ENCODE data around the gene SRSF7.

Gene SRSF7

DNA sequence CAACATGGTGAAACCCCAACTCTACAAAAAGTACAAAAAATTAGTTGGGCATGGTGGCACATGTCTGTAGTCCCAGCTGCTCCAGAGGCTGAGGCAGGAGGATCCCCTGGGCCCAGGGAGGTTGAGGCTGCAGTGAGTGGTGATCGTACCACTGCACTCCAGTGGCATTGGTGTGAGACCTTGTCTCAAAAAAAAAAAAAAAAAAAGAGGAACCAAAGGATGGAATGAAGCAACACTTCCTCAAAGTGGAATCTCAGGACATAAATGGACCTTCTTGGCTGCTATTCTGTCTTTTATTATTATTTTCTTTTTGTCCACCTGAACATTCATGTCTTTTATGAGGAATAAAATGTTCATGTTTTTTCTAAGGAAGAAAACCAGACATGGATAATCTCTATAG lies 40.6 kb upstream of the SRSF7 start:
- H3K4me3 ChIP-seq (ENCODE audit: insufficient read depth in 1 of 2, low read depth in 1 of 2, low read length in 2 of 2) = no peak overlapping the region
- H3K14ac ChIP-seq (ENCODE audit: low read length in 2 of 2) = no peak overlapping the region
- H2AFZ ChIP-seq (ENCODE audit: low read depth, low read length) = no peak overlapping the region
- H2BK12ac ChIP-seq (ENCODE audit: low read length in 2 of 2) = no peak overlapping the region
- no peak for DNase-seq
- no peak overlapping the region for H4K91ac ChIP-seq (ENCODE audit: low read length)
- no peak overlapping the region for H3K27ac ChIP-seq (ENCODE audit: low read length, poor library complexity, severe bottlenecking)
- no peaks in the 10 kb centered on the region for H3K79me1 ChIP-seq (replicated peaks; ENCODE audit: low read length, poor library complexity, severe bottlenecking)
- no peaks in the 10 kb centered on the region for H3K9me3 ChIP-seq (ENCODE audit: control insufficient read depth, low read length)
- H3K36me3 ChIP-seq (ENCODE audit: control insufficient read depth in 1 of 2, insufficient read depth in 2 of 2, low read depth in 1 of 2, low read length in 2 of 2) = no peaks in the 10 kb centered on the region
- H3K23ac ChIP-seq (ENCODE audit: low read length in 2 of 2) = no peak overlapping the region
- H4K8ac ChIP-seq (ENCODE audit: low read length) = no peak overlapping the region
- WGBS = 85% methylated on average over 1 of the region's 1 CpG
- no peak overlapping the region for H3K18ac ChIP-seq (ENCODE audit: low read depth in 1 of 2, low read length in 2 of 2)
- no peak overlapping the region for H2AK5ac ChIP-seq (ENCODE audit: low read length, severe bottlenecking)
- H3K27me3 ChIP-seq (ENCODE audit: control insufficient read depth in 1 of 2, insufficient read depth in 1 of 2, low read length in 2 of 2) = no peaks in the 10 kb centered on the region
- no peak overlapping the region for H3K4ac ChIP-seq (ENCODE audit: low read depth in 1 of 2, low read length in 2 of 2)
- no peak overlapping the region for H3K4me2 ChIP-seq (ENCODE audit: low read length, poor library complexity, severe bottlenecking)
- no peak overlapping the region for H2BK5ac ChIP-seq (ENCODE audit: low read depth, low read length, poor library complexity, severe bottlenecking)
- no peak overlapping the region for H3K9ac ChIP-seq (ENCODE audit: low read length)
- H3K4me1 ChIP-seq (ENCODE audit: control insufficient read depth, insufficient read depth, low read depth, low read length) = peaks cover 2% of the 10 kb centered on the region
- H2BK120ac ChIP-seq (ENCODE audit: low read depth, low read length) = no peak overlapping the region
- no peak overlapping the region for H2BK15ac ChIP-seq (ENCODE audit: low read depth, poor library complexity, severe bottlenecking)

DNA sequence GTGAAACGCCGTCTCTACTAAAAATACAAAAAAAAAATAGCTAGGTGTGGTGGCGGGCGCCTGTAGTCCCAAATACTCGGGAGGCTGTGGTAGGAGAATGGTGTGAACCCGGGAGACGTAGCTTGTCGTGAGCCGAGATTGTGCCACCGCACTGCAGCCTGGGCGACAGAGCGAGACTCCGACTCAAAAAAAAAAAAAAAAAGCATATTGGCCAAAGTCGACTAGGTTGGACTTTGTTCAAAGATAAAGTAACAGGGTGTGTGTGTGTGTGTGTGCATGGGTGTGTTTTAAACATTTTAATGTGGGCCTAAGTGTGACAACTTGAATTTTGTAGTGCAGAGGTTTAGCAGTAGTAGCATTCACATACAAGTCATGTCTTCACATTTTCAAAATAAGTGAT lies 38.5 kb upstream of the SRSF7 start:
- peaks cover 2% of the 10 kb centered on the region for H3K4me1 ChIP-seq (ENCODE audit: control insufficient read depth, insufficient read depth, low read depth, low read length)
- no peak overlapping the region for H2BK120ac ChIP-seq (ENCODE audit: low read depth, low read length)
- no peak overlapping the region for H2AK5ac ChIP-seq (ENCODE audit: low read length, severe bottlenecking)
- no peak overlapping the region for H3K23ac ChIP-seq (ENCODE audit: low read length in 2 of 2)
- H3K9me3 ChIP-seq (ENCODE audit: control insufficient read depth, low read length) = no peaks in the 10 kb centered on the region
- H3K27me3 ChIP-seq (ENCODE audit: control insufficient read depth in 1 of 2, insufficient read depth in 1 of 2, low read length in 2 of 2) = no peaks in the 10 kb centered on the region
- no peak overlapping the region for H2AFZ ChIP-seq (ENCODE audit: low read depth, low read length)
- no peak overlapping the region for H2BK5ac ChIP-seq (ENCODE audit: low read depth, low read length, poor library complexity, severe bottlenecking)
- no peak overlapping the region for H3K4me3 ChIP-seq (ENCODE audit: insufficient read depth in 1 of 2, low read depth in 1 of 2, low read length in 2 of 2)
- no peak overlapping the region for H3K18ac ChIP-seq (ENCODE audit: low read depth in 1 of 2, low read length in 2 of 2)
- H2BK12ac ChIP-seq (ENCODE audit: low read length in 2 of 2) = no peak overlapping the region
- no peak overlapping the region for H3K4me2 ChIP-seq (ENCODE audit: low read length, poor library complexity, severe bottlenecking)
- no peak for DNase-seq
- WGBS = 91% methylated on average over 14 of the region's 14 CpGs
- H3K36me3 ChIP-seq (ENCODE audit: control insufficient read depth in 1 of 2, insufficient read depth in 2 of 2, low read depth in 1 of 2, low read length in 2 of 2) = no peaks in the 10 kb centered on the region
- no peak overlapping the region for H3K4ac ChIP-seq (ENCODE audit: low read depth in 1 of 2, low read length in 2 of 2)
- H2BK15ac ChIP-seq (ENCODE audit: low read depth, poor library complexity, severe bottlenecking) = no peak overlapping the region
- no peak overlapping the region for H3K14ac ChIP-seq (ENCODE audit: low read length in 2 of 2)
- H4K91ac ChIP-seq (ENCODE audit: low read length) = no peak overlapping the region
- no peak overlapping the region for H3K27ac ChIP-seq (ENCODE audit: low read length, poor library complexity, severe bottlenecking)
- H4K8ac ChIP-seq (ENCODE audit: low read length) = no peak overlapping the region
- no peaks in the 10 kb centered on the region for H3K79me1 ChIP-seq (replicated peaks; ENCODE audit: low read length, poor library complexity, severe bottlenecking)
- no peak overlapping the region for H3K9ac ChIP-seq (ENCODE audit: low read length)

DNA sequence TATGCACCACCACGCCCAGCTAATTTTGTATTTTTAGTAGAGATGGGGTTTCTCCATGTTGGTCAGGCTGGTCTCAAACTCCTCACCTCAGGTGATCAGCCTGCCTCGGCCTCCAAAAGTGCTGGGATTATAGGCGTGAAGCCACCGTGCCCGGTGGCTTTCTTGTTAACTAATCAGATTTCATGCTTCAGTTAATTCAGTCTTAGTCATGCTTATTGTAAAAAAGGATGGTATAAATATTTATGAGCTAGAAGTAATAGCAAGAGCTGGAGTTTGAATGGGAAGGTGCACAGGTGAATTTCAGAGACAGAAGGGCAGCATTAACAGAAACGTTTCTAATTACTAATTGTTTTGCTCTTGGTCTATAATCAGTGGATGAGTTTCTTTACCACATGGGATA lies 37.1 kb upstream of the SRSF7 start:
- H3K4me3 ChIP-seq (ENCODE audit: insufficient read depth in 1 of 2, low read depth in 1 of 2, low read length in 2 of 2) = no peak overlapping the region
- H2BK15ac ChIP-seq (ENCODE audit: low read depth, poor library complexity, severe bottlenecking) = no peak overlapping the region

DNA sequence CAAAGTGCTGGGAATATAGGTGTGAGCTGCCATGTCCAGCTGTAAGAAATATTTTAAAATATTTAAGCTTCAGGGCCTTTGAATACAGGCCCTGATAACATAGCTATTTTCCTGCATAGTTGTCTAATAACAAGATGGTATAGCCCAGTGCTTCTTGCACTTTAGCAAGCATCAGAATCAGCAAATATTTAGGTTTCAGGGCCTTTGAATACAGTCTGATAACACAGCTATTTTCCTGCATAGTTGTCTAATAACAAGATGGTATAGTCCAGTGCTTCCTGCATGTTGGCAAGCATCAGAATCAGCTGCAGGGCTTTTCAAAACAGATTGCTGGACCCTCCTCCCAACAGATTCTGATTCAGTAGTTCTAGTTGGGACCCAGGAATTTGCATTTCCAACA lies 32.4 kb upstream of the SRSF7 start:
- no peak for DNase-seq
- Histone ChIP-seq H3K27me3 (ENCODE audit: control insufficient read depth in 1 of 2, insufficient read depth in 1 of 2, low read length in 2 of 2) (no peaks in the 10 kb centered on the region), H3K9ac (ENCODE audit: low read length) (no peak overlapping the region), H3K4me1 (ENCODE audit: control insufficient read depth, insufficient read depth, low read depth, low read length) (peaks cover 3% of the 10 kb centered on the region), H2BK5ac (ENCODE audit: low read depth, low read length, poor library complexity, severe bottlenecking) (no peak overlapping the region), H3K27ac (ENCODE audit: low read length, poor library complexity, severe bottlenecking) (no peak overlapping the region), H3K79me1 (replicated peaks; ENCODE audit: low read length, poor library complexity, severe bottlenecking) (peaks cover 3% of the 10 kb centered on the region), H3K23ac (ENCODE audit: low read length in 2 of 2) (no peak overlapping the region), H2BK12ac (ENCODE audit: low read length in 2 of 2) (no peak overlapping the region), H2AFZ (ENCODE audit: low read depth, low read length) (no peak overlapping the region), H2BK120ac (ENCODE audit: low read depth, low read length) (no peak overlapping the region), H2AK5ac (ENCODE audit: low read length, severe bottlenecking) (no peak overlapping the region), H3K9me3 (ENCODE audit: control insufficient read depth, low read length) (no peaks in the 10 kb centered on the region), H3K4me3 (ENCODE audit: insufficient read depth in 1 of 2, low read depth in 1 of 2, low read length in 2 of 2) (no peak overlapping the region), H3K18ac (ENCODE audit: low read depth in 1 of 2, low read length in 2 of 2) (no peak overlapping the region), H3K36me3 (ENCODE audit: control insufficient read depth in 1 of 2, insufficient read depth in 2 of 2, low read depth in 1 of 2, low read length in 2 of 2) (peaks cover 0 to 14% of the 10 kb centered on the region in 2 experiments), H3K14ac (ENCODE audit: low read length in 2 of 2) (no peak overlapping the region), H3K4me2 (ENCODE audit: low read length, poor library complexity, severe bottlenecking) (no peak overlapping the region), H2BK15ac (ENCODE audit: low read depth, poor library complexity, severe bottlenecking) (no peak overlapping the region), H4K8ac (ENCODE audit: low read length) (no peak overlapping the region), H4K91ac (ENCODE audit: low read length) (no peak overlapping the region), H3K4ac (ENCODE audit: low read depth in 1 of 2, low read length in 2 of 2) (no peak overlapping the region)

More for the DNA sequence above, 37.1 kb upstream of the SRSF7 start:
- no peaks in the 10 kb centered on the region for H3K4me1 ChIP-seq (ENCODE audit: control insufficient read depth, insufficient read depth, low read depth, low read length)
- H3K27ac ChIP-seq (ENCODE audit: low read length, poor library complexity, severe bottlenecking) = no peak overlapping the region
- H2AK5ac ChIP-seq (ENCODE audit: low read length, severe bottlenecking) = no peak overlapping the region
- H4K8ac ChIP-seq (ENCODE audit: low read length) = no peak overlapping the region
- no peaks in the 10 kb centered on the region for H3K9me3 ChIP-seq (ENCODE audit: control insufficient read depth, low read length)
- H3K9ac ChIP-seq (ENCODE audit: low read length) = no peak overlapping the region
- H2BK5ac ChIP-seq (ENCODE audit: low read depth, low read length, poor library complexity, severe bottlenecking) = no peak overlapping the region
- no peak for DNase-seq
- H3K27me3 ChIP-seq (ENCODE audit: control insufficient read depth in 1 of 2, insufficient read depth in 1 of 2, low read length in 2 of 2) = no peaks in the 10 kb centered on the region
- no peak overlapping the region for H3K14ac ChIP-seq (ENCODE audit: low read length in 2 of 2)
- H4K91ac ChIP-seq (ENCODE audit: low read length) = no peak overlapping the region
- no peak overlapping the region for H3K18ac ChIP-seq (ENCODE audit: low read depth in 1 of 2, low read length in 2 of 2)
- no peaks in the 10 kb centered on the region for H3K36me3 ChIP-seq (ENCODE audit: control insufficient read depth in 1 of 2, insufficient read depth in 2 of 2, low read depth in 1 of 2, low read length in 2 of 2)
- no peak overlapping the region for H3K4ac ChIP-seq (ENCODE audit: low read depth in 1 of 2, low read length in 2 of 2)
- H3K4me2 ChIP-seq (ENCODE audit: low read length, poor library complexity, severe bottlenecking) = no peak overlapping the region
- H3K79me1 ChIP-seq (replicated peaks; ENCODE audit: low read length, poor library complexity, severe bottlenecking) = no peaks in the 10 kb centered on the region
- H3K23ac ChIP-seq (ENCODE audit: low read length in 2 of 2) = no peak overlapping the region
- no peak overlapping the region for H2BK120ac ChIP-seq (ENCODE audit: low read depth, low read length)
- 98% methylated on average over 6 of the region's 6 CpGs for whole genome bisulfite sequencing
- H2AFZ ChIP-seq (ENCODE audit: low read depth, low read length) = no peak overlapping the region
- H2BK12ac ChIP-seq (ENCODE audit: low read length in 2 of 2) = no peak overlapping the region

Data from mesenchymal stem cell (in vitro differentiated cells and primary cell).